GM12864 (cell line): Measurements from ENCODE around the gene OLIG1.

Source experiments
- DNase-seq: peaks from one replicate; pipeline ENCODE4 v3.0.0-alpha.2; 2011; ENCODE audit warnings: low read depth
- H3K4me3 ChIP-seq: 2 replicates; pipeline ENCODE4 v1.5.1; 2011; ENCODE audit warnings: mild to moderate bottlenecking, low read depth, low read length, control low read depth
- CTCF ChIP-seq: IDR thresholded peaks from 2 replicates; pipeline ENCODE4 v1.5.1; 2011; ENCODE audit warnings: low read depth, mild to moderate bottlenecking, moderate library complexity, low read length, control low read depth, inconsistent platforms; ENCODE audit errors: missing control alignments

OLIG1 gene

GRCh38 chr21:33109574-33110339 lies 39.8 kb downstream of the OLIG1 start:
- no peak overlapping the region for H3K4me3 ChIP-seq
- TF ChIP-seq CTCF, result no peak
- DNase-seq, result no peak

GRCh38 chr21:33110340-33110715 lies 40.4 kb downstream of the OLIG1 start:
- no peak for DNase-seq
- no peak for TF ChIP-seq CTCF
- H3K4me3 ChIP-seq, result no peak overlapping the region

GRCh38 chr21:33111577-33111976 lies 41.6 kb downstream of the OLIG1 start:
- no peak for TF ChIP-seq CTCF
- DNase-seq, result no peak
- no peak overlapping the region for H3K4me3 ChIP-seq

DNA sequence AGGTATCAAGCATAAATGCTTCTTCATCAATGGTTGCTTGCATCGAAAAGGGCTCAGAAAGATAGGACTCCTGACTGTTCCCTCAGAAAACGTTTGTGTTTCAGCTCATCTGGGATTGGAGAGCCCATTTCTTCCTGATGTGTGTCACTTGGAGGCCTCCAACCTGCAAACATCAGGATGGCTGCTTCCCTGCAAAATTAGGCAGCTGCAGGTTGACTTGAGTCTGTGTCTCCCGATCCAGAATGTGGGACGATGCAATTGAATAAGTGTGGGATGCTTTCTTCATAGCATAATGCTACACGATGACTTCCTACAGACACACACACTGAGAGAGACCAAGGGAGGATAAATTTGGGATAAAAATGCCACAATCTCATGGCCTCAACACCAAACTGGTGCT lies 42.2 kb downstream of the OLIG1 start:
- no peak for DNase-seq
- TF ChIP-seq CTCF, result no peak
- H3K4me3 ChIP-seq, result no peak overlapping the region

DNA sequence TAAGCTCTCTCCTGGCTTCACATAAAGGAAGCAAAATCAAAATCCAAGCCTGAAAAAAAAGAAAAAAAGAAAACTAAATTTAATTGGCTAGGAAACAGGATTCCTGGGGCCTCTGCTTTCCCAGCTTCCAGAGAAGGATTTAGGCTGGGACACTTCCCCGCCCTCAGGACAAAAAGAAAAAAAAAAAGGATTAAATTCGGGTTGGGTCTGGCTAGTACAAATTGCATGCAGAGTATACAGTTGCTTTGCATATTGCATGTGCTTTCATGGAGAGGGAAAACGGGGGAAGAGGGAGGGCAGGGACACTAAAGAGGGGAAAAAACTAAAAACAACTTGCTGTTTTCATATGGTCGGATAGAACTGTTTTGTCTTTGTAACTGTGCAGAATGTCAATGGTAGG lies 42.7 kb downstream of the OLIG1 start:
- no peak for TF ChIP-seq CTCF
- no peak overlapping the region for H3K4me3 ChIP-seq
- no peak for DNase-seq

DNA sequence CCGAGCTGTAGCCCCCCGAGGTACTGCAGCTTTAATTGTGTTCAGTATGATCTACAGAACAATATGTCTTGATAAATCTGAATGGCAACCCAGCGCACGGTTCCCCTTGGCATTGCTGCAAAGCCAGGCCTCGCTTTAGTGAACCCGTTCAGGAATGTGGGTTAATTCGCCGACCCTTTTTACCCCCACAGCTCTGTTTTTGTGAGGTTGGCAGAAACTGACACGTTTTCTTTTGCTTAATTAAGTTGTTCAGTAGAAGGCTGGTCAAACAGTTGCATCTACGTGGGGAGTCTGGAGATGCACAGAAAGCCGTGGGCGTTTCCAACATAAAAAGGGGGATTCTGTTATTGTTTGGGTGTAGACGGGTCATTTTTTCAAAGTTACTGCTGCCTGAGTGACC lies 43.2 kb downstream of the OLIG1 start:
- DNase-seq, result no peak
- no peak for TF ChIP-seq CTCF

DNA sequence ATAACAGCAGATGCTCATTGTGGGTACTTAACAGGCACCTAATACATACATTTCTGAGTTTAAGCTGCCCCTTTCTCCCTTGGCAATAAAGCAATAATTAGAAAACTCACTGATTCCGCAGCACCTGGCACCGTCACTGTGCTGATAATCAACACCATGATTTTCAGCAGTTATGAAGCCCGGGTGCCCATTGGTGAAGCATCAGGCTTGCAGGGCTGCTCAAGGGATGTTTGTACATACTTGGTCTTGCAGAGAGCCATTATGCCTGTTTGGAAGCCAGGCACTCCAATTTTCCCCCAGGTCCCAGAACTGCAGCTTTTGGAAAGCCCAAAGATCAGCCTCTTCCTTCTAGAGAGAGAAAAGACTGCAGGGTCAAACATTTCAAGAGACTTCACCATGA lies 44.3 kb downstream of the OLIG1 start:
- TF ChIP-seq CTCF, result no peak
- DNase-seq, result no peak
- H3K4me3 ChIP-seq, result no peak overlapping the region

More for the DNA sequence above, 43.2 kb downstream of the OLIG1 start:
- H3K4me3 ChIP-seq, result no peak overlapping the region
